Measurements from ENCODE around the gene PSMD12.

Gene PSMD12

DNA sequence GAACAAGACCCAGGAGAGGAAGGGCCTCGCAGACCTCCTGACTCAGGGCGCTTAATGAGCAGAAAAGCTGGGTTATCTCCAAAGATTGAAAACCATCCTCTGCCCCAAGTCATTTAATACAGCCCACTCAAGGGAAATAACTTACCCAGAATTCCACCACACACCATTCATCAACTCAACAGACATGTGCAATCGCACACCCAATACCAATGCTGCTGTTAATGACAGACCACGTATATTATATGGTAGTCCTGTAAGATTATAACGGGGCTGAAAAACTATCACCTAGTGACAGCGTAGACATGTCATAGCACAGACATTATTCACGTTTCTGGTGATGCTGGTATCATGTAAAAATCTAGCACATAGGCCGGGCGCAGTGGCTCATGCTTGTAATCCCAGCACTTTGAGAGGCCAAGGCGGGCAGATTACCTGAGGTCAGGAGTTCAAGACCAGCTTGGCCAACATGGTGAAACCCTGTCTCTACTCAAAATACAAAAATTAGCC is 68.9 kb downstream of the PSMD12 start:
- no peak for DNase-seq

DNA sequence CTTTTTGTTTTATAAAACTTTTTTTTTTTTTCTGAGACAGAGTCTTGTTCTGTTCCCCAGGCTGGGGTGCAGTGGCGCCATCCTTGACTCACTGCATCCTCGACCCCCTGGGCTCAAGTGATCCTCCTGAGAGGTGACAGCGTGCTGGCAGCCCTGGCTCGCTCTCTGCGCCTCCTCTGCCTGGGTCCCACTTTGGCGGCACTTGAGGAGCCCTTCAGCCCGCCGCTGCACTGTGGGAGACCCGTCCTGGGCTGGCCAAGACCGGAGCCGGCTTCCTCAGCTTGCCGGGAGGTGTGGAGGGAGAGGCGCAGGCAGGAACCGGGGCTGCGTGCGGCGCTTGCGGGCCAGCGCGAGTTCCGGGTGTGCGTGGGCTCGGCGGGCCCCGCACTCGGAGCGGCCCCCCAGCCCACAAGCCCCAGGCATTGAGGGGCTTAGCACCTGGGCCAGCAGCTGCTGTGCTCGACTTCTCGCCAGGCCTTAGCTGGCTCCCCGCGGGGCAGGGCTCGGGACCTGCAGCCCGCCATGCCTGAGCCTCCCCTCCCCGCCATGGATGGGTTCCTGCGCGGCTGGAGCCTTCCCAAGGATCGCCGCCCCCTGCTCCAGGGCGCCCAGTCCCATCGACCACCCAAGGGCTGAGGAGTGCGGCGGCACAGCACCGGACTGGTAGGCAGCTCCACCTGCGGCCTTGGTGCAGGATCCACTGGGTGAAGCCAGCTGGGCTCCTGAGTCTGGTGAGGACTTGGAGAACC is 71.8 kb downstream of the PSMD12 start:
- no peak for DNase-seq

DNA sequence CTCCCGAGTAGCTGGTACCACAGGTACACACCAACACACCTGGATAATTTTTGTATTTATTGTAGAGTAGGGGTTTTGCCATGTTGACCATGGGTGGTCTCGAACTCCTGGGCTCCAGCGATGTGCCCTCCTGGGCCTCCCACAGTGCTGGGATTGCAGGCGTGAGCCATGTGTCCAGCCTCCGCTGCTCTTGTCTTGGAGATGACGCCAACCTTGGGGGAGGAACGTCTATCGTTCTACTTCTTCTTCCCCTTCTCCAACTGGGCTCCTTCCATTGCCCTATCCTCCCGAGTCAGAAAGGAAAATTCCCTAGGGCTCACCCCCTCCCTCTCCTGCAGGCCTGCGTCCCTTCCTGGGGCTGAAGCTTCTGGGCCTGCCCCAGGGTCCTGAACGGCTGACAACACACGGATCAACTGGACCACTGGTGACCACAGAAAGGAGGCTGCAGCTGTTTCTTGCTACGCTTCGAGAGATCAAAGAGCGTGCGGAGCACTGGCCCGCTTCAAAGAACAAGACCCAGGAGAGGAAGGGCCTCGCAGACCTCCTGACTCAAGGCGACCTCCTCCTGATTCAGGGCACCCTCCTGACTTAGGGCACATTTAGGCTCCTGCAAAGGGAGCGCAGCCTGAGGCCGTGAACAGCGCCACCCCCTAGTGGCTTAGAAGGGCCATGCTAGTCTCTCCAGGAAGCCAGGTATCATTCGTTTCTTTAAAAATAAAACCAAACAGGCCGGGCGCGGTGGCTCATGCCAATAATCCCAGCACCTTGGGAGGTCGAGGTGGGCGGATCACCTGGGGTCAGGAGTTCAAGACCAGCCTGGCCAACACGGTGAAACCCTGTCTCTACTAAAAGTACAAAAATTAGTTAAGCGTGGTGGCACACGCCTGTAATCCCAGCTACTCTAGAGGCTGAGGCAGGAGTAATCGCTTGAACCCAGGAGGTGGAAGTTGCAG is 72.8 kb downstream of the PSMD12 start:
- DNase-seq: no peak

DNA sequence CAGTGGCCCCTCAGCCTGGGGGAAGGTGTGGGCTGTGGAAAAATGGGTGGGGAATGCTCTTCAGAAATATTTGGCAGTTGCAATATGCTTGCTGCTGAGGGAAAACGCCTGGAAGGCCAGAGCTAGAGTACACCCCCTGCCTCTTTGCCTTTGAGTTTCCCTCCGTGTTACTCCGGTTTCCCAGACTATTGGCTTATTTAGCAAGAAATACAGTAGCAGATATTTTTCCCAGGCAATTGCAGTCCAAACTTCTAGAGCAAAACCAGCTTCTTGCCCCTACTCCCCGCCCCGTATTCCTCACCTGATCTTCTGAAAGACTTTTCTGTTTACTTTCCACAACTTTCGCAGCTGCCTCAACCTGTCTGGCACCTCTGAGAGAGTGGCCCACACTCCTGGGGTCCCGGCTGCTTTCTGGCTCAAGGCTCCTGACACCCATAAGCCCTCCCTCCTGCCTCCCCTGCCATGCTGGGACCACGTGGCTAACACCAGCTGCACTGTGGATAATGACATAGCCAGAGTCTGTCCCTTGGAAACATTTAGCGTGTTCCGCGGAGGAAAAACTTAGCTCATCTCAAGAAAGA is 75.6 kb downstream of the PSMD12 start:
- DNase-seq: no peak

DNA sequence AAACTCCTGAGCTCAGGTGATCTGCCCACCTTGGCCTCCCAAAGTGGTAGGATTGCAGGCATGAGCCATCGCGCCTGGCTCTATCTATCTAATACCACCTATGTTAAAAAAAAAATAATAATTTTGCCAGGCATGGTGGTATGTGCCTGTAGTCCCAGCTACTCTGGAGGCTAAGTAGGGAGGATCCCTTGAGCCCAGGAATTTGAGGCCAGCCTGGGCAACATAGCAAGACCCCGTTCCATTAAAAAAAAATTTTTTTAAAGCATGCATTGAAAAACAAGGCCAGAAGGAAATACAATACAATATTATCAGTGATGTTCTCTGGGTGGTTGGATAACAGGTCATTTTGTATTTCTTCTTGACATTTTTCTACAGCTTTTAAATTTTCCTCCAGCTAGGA is 76.1 kb downstream of the PSMD12 start:
- no peak for DNase-seq

DNA sequence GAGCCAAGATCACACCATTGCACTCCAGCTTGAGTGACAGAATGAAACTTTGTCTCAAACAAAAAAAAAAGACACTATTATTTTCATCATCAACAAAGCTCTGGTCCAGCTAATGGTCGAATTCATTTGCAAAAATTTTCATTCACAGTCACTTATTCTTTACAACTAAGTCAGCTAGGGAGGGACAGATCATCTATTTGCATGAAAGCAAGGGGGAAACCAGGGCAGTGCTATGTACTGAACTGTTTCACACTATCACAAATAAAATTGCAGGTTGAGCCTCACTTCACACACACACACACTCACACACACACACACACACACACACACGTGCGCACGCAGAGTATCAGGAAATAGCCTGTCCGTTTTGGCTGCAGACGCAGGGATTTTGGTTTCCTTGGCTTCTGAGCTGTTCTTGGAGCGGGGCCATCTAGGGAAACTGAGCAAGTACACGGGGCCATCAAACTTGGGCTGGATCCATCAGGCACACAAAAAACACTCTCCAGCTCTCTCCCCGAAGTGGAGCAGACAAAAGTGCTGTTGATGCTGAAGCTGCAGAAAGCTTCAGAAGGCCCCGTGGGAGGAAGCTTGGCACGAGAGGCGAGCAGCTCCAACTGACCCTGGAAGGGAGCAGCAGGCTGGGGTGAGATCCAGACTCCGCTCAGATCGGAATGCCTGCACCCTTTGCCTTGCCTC is 77.0 kb downstream of the PSMD12 start:
- DNase-seq: no peak

Measured in NCI-H2081 treated with DMSO at 0.1 percent for 48 hours (cell line).